Pancreas (tissue), 10 donors: ENCODE measurements around the gene CAMKMT. TPM values are rescaled to one million over a fixed set of nuclear protein-coding genes. Genes with fewer than 3 reads are reported as not detected.

Experiments
- ATAC-seq, 4 donors: fragments of 200-7000 bp; cut with Tn5 transposase; one replicate each; pipeline versions ENCODE4 v1.8.0 to v1.9.1; 2020; ENCODE audit warnings: mild to moderate bottlenecking in 4 of 4, moderate library complexity in 4 of 4
- DNase-seq, 6 donors: peaks; one replicate each; pipeline ENCODE4 v3.0.0-alpha.2; 2020
- FAIRE-seq: peaks from 2 replicates; lab custom pipeline; 2012; peaks lifted over from hg19 to GRCh38; lab: Jason Lieb, UNC
- H3K27ac ChIP-seq, 4 donors: fragments of 200-600 bp; sonication (generic); 1 replicate in 3 of 4; 2 replicates in 1 of 4; pipeline versions ENCODE4 v1.5.0 to v1.8.0; 2020
- H3K27me3 ChIP-seq, 4 donors: fragments of 200-600 bp; one replicate each; pipeline ENCODE4 v1.8.0; 2021
- H3K36me3 ChIP-seq, 3 donors: fragments of 200-600 bp; sonication (generic) in 1 of 3; one replicate each; pipeline versions ENCODE4 v1.5.0 to v1.8.0; 2020 to 2021
- H3K4me1 ChIP-seq, 3 donors: fragments of 200-600 bp; one replicate each; pipeline ENCODE4 v1.8.0; 2021
- H3K4me3 ChIP-seq, 4 donors: fragments of 200-600 bp; sonication (generic) in 2 of 4; one replicate each; pipeline versions ENCODE4 v1.5.0 to v1.8.0; 2020 to 2021
- H3K9me3 ChIP-seq, 4 donors: fragments of 200-600 bp; one replicate each; pipeline ENCODE4 v1.8.0; 2021
- CTCF ChIP-seq, 4 donors: fragments of 200-600 bp; sonication (generic) in 3 of 4; IDR thresholded peaks; one replicate each; pipeline versions ENCODE4 v1.5.0 to v1.8.0; 2021; ENCODE audit warnings: antibody characterized with exemption in 4 of 4
- WGBS, 2 donors: extraction: QIAGEN DNeasy Blood & Tissue Kit; methylation state at CpG; one replicate each; pipeline ENCODE4 v1.1.7; 2013; 5-methylcytosine and 5-hydroxymethylcytosine counted together
- intact Hi-C, 3 donors: fragments of 100-400 bp; cut with DNase I; formaldehyde crosslinking; loops; one replicate each; pipeline versions ENCODE4 v1.11.1 to v1.14.2; 2022
- polyA plus RNA-seq, 2 donors: library from polyadenylated mRNA; stranded (reverse); fragments of 200-250 nt; gene quantifications; one replicate each; pipeline ENCODE4 v1.2.3, GENCODE V29; 2013
- total RNA-seq, 6 donors: library from RNA; stranded (reverse); fragmentation: NEBNext Ultra II Directional in 4 of 6; extraction: Animal tissue kit (Norgen Biotek cat#: 25700) in 4 of 6; gene quantifications; one replicate each; pipeline versions ENCODE4 v1.2.1 to v1.2.4, GENCODE V29; 2021 to 2023
- donor health status: healthy with polysubstance abuse.
- donor health status: DM: no; HTN: no; CAD: no; lungs with moderate emphysema.
- donor health status: DM: no; HTN: no; CAD: no.
- donor health status: control.
- donor health status: control.
- donor health status: Bipolar disorder and iron deficiency.
- donor health status: DM: yes; HTN: yes; CAD: no.
- donor health status: DM: no; HTN: no; CAD: no.
- donor health status: DM: no; HTN: no; CAD: no.
- donor health status: DM: yes; HTN: yes; CAD: no.

CAMKMT gene
- total and polyA plus RNA-seq, 8 donors, result 4.6 to 11.9 (median 8.3) TPM

- H3K9me3 ChIP-seq, result no peaks in the 10 kb centered on the region
- H3K4me3 ChIP-seq, result no peak overlapping the region
- FAIRE-seq, result no peak
- 95 to 96% methylated on average over 3 of the region's 3 CpGs for WGBS, 2 donors
- intact Hi-C loops, result no loop called here
- no peaks in the 10 kb centered on the region for H3K36me3 ChIP-seq
- H3K4me1 ChIP-seq, result no peaks in the 10 kb centered on the region
- H3K27me3 ChIP-seq, result no peaks in the 10 kb centered on the region
- TF ChIP-seq CTCF (IDR thresholded peaks at IDR 0.05), result no peak
- H3K27ac ChIP-seq, result no peak overlapping the region
- ATAC-seq, result no peak
- DNase-seq, result no peak
These were observed 116.1 kb downstream of the CAMKMT start for GRCh38 chr2:44477657-44478414.

- no peak overlapping the region for H3K4me3 ChIP-seq
- no peaks in the 10 kb centered on the region for H3K27me3 ChIP-seq
- H3K36me3 ChIP-seq, result no peaks in the 10 kb centered on the region
- H3K9me3 ChIP-seq, result no peaks in the 10 kb centered on the region
- FAIRE-seq, result peak; percentile 98
- 20 to 21% methylated on average over 5 of the region's 5 CpGs for WGBS, 2 donors
- ATAC-seq, result peak; percentile 96 to 100 (median 100)
- no peaks in the 10 kb centered on the region for H3K4me1 ChIP-seq
- peak; percentile 87 to 99 (median 94) for TF ChIP-seq CTCF (IDR thresholded peaks at IDR 0.05)
- intact Hi-C loops, result no loop called here
- peak in 3 of 6 donors; percentile 28 to 56 (median 28) for DNase-seq
- H3K27ac ChIP-seq, result no peak overlapping the region
These were observed 117.6 kb downstream of the CAMKMT start for GRCh38 chr2:44479127-44479887.

- ATAC-seq, result no peak
- Histone ChIP-seq H3K27me3 (no peaks in the 10 kb centered on the region), H3K27ac (no peak overlapping the region), H3K4me1 (no peaks in the 10 kb centered on the region), H3K9me3 (no peaks in the 10 kb centered on the region), H3K36me3 (no peaks in the 10 kb centered on the region), H3K4me3 (no peak overlapping the region)
- 97 to 98% methylated on average over 2 of the region's 2 CpGs for WGBS, 2 donors
- FAIRE-seq, result no peak
- no peak for DNase-seq
- intact Hi-C loops, result loop anchor here in 2 of 3 donors (5.0 to 10.0 kb wide), 2 partner anchors 472 to 475 kb away; no protein-coding TSS in a partner anchor
- TF ChIP-seq CTCF (IDR thresholded peaks at IDR 0.05), result no peak
These were observed 118.3 kb downstream of the CAMKMT start for GRCh38 chr2:44480068-44480467.

GRCh38 chr2:44487052-44487451 is 125.3 kb downstream of the CAMKMT start:
- H3K36me3 ChIP-seq, result no peaks in the 10 kb centered on the region
- no peak for DNase-seq
- TF ChIP-seq CTCF (IDR thresholded peaks at IDR 0.05), result no peak
- no peaks in the 10 kb centered on the region for H3K4me1 ChIP-seq
- no peak overlapping the region for H3K27ac ChIP-seq
- no peak overlapping the region for H3K4me3 ChIP-seq
- ATAC-seq, result no peak
- H3K9me3 ChIP-seq, result no peaks in the 10 kb centered on the region
- no peaks in the 10 kb centered on the region for H3K27me3 ChIP-seq
- FAIRE-seq, result peak; percentile 9
- WGBS, 2 donors, result 99 to 100% methylated on average over 1 of the region's 1 CpG
- intact Hi-C loops, result loop anchor here in 1 of 3 donors (10.0 kb wide), 1 partner anchor 468 kb away; no protein-coding TSS in a partner anchor
